GM18526 (cell line): ENCODE measurements around the gene FMN1.

Source experiments
- POLR2A ChIP-seq: IDR thresholded peaks from 3 replicates; pipeline ENCODE4 v1.6.1; 2011; ENCODE audit not compliant: insufficient read length; ENCODE audit errors: extremely low read depth

FMN1 gene

DNA sequence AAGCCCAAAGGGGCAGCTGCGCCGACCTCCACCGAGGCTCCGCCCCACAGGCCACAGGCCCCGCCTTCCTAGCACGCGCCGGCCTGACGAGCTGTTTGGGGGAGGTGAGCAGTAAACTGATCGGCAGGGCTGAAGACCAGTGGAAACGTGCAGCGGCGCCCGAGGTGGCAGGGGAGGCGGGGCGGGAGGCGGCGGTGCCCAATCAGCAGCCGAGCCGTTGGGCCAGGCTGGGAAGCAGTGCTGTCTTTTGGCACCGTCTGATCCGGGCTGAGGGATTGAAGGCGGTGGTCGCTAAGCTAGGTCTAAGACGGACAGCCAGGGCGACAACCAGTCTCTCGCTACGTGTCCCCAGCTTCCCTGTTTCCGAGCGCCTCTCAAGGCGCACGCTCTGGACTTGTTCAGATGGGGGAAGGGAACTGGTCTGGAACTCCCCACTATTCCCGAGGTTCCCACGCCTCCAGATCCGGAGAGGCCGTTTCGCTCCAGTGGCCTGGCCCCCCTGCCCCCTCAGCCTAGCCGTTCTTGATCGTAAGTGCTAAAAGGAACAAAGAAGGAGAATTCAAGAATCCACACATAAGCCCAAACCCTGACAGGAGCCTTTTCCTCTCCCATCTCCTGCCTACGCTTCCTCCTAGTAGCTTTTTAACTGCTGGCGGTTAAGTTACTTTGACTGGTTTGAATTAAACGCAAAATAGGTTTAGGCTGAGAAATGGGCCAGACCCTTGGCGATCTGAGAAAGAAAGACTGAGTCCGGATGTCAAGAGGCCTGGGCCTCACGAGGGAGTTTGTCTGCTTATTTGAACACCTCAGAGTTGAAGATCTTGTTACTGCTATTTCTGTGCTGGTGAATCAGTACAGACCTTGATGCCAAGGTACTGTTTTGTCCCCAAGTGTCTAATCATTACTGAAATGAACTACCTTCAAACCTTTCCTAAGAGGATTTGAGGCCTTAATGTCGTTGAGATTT lies at the start of gene FMN1:
Gene FMN1, minus strand, starts transcription at position 11 of the 967 bp plus-strand sequence. CDS start 39,800 bp downstream, outside the sequence.
- TF ChIP-seq POLR2A: no peak

DNA sequence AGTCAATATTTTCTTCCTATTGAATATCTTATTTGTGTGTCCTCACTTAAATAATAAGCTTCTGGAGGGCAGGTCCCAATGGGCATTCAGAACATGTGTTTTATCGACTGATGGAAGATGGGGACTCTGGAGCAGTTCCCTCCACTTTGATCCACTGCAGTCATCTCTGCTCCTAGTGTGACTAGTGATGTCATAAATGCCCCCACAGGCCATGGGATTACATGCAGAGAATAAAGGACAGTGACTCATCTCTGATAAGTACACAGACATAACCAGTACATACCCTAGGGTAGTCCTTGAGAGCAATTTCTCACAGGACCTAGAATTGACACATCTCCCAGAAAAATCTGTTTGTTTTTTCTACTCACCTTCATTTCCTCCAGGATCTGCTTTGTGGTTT lies 49.4 kb upstream of the FMN1 start:
- TF ChIP-seq POLR2A: no peak

DNA sequence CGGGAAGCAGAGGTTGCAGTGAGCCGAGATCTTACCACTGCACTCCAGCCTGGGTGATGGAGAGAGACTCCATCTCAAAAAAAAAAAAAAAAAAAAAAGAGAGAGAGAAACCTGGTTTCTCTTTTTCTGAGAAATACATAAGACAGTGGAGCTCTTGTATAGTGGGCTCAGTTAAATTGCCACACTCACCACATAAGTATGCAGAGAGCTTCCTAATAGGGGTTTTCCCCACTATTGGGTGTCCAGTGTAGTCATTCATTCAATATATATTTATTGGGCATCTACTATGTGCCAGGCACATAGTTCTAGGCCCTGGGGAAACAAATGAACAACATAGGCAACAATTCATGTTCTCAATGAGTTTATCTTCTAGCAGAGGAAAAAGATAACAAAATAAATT lies 48.9 kb upstream of the FMN1 start:
- no peak for TF ChIP-seq POLR2A

- no peak for TF ChIP-seq POLR2A
These were observed 48.2 kb upstream of the FMN1 start for GRCh38 chr15:33242669-33243191.

- no peak for TF ChIP-seq POLR2A
These were observed 47.7 kb upstream of the FMN1 start for GRCh38 chr15:33242165-33242564.

GRCh38 chr15:33236841-33237509 lies 42.5 kb upstream of the FMN1 start:
- no peak for TF ChIP-seq POLR2A

DNA sequence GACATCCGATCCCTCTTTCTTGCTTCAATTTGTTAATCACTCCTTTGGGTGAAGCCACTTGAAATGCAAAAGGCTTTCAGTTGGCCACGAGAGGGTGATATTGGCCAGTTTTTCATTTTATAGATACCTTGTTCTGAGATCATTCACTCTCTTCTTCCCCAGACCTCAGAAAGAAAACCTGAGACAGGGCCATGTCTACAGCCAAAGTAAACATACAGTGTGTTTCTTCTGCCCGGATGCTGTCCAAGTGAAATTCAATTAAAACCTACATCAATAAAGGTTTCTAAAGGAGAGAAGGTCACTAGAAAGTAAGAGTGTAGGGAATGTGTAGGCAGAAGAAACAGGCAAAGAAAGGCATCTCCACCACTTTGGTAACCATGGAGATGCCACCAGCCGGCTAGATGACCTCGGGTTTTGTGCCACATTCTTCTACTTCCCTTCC lies 39.5 kb upstream of the FMN1 start:
- TF ChIP-seq POLR2A: no peak

- TF ChIP-seq POLR2A: no peak
These were observed 32.2 kb upstream of the FMN1 start for GRCh38 chr15:33226559-33227181.

DNA sequence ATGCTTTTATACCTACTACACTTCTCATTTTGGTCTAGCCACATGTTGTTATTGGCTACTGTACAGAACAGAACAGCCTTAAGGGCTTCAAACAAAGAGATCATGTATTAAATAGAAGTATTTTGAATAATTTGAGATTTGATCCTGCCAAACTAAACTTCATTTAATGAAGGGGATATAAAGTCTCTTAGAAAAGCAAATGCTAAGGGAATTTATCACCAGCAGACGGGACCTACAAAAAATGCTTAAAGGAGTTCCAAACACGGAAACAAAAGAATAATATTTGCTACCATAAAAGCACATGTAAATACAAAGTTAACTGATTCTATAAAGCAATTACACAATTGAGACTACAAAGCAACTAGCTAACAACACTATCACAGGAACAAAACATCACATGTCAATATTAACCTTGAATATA lies 23.6 kb upstream of the FMN1 start:
- TF ChIP-seq POLR2A: no peak

DNA sequence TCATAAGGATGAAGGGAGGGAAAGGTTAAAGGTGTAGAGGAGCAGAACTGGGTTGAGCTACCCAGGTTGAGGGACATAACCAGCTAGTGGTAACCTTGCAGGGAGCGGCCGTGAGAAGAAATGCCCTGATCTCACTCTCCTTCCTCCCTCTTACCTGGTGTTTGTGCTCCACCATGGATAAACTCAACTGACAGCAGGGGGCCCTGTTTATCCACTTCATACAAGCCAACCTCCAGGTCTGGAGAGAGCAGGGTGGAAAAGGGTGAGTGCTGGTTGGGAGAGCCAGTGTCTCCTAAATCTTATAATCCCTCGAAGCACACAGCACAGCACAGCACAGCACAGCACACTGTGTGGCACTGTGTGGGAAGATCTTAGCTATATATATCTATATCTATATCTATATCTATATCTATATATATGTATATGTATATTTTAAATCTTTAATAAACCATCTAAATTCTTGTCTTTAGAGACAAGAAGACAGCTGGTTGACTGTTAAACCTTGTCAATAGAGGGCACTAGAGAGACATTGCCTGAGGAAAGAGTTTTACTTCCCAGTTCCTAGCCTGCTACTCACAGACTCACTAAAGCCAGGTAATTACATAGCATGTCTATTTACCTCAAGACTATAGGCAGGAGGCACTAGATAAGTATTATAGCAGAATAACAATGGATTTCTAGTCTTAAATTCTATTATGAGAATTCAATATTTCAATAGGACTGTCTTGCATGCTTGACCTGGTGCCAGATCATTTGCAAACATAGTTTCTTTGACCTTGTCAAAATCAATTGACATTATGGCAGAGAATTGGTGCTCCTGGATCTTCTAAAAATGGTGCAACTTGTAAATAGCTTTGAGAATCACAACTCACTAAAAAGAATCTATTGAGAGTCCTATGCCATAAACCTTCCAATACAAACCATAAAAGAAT lies 21.7 kb upstream of the FMN1 start:
- no peak for TF ChIP-seq POLR2A

DNA sequence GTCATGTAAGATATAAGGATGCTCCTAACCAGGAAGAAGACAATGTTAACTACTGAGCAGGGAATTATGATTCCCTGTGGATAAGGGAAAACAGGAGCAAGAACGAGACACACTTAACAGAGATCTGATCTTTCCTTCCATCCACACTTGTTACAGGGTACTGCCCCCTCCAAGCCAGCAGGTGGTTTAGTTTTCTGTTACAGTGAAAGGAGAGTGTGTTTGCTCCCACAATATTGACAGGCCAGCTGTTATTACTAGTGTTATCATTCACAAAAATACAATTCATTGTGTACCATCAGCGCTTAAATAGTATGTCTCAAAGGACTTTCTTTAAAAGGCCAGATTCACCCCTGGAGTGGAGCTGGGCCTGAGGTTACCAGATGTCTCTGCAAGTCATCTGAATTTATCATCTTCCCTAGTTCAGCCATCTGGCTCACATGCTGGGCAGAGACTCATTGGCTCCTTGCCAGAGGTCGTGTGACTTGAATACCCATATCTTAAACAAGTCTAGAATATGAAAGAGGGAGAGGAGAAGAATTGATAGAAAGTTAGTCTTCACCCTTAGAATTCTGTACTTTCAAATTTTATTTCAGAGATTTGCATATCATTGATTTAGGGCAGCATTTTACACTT lies 16.8 kb upstream of the FMN1 start:
- no peak for TF ChIP-seq POLR2A

- TF ChIP-seq POLR2A: no peak
These were observed 15.3 kb upstream of the FMN1 start for GRCh38 chr15:33209575-33210481.

DNA sequence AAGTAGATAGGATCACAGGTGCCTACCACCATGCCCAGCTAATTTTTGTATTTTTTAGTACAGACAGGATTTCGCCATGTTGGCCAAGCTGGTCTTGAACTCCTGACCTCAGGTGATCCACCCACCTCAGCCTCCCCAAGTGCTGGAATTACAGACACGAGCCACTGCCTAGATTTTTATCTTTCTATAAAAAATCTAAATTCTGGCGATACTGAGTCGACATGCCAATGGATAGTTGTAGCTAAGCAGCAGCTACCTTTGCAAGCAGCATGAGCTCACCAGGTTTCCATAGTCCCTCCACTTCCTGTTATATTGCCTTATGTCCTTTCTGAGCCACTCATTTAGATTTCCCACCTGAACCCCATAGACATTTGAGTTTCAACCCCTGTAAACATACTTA lies 13.1 kb upstream of the FMN1 start:
- no peak for TF ChIP-seq POLR2A

DNA sequence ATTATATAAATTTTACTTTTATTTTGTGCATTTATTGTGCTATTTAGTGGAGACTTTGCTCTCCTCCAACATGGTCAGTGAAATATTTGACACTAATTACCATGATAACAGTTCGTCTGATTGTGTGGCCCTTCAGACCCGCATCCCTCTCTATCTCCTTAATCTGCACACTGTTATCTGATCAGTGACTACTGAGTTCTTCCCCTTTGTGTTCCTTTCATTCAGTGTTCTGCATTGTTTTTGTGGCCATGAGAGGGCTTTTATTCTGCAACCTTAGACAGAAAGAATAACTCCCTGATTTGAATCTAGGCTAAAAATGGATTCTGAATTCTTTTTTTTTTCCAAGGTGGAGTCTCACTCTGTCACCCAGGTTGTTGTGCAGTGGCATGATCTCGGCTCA lies 11.9 kb upstream of the FMN1 start:
- TF ChIP-seq POLR2A: no peak
